Activated T-helper 2 cell treated with anti-CD3 and anti-CD28 coated beads, Interferon-gamma antibody, Interleukin-2, Interleukin-4, amounts not matched to agents 10 μg/mL and 5 μg/mL and 100 μg/mL, durations not matched to agents 14 hours and 24 hours and 36 hours (primary cell): ENCODE data around the gene C1QTNF9. TPM values are rescaled to one million over a fixed set of nuclear protein-coding genes. Genes with fewer than 3 reads are reported as not detected.

ENCODE experiments used
- DNase-seq: peaks from one replicate; pipeline ENCODE4 v3.0.0; 2021; ENCODE audit warnings: low spot score
- H3K27ac Mint-ChIP-seq: one replicate; pipeline ENCODE4 v1.8.0; 2021; ENCODE audit warnings: mixed read lengths
- H3K27me3 Mint-ChIP-seq: one replicate; pipeline ENCODE4 v1.8.0; 2021; ENCODE audit warnings: low read depth, mixed read lengths
- H3K36me3 Mint-ChIP-seq: one replicate; pipeline ENCODE4 v1.8.0; 2021; ENCODE audit warnings: low read depth, mixed read lengths
- H3K4me1 Mint-ChIP-seq: one replicate; pipeline ENCODE4 v1.8.0; 2021; ENCODE audit warnings: low read depth, mixed read lengths
- H3K4me3 Mint-ChIP-seq: one replicate; pipeline ENCODE4 v1.8.0; 2021; ENCODE audit warnings: low read depth, mild to moderate bottlenecking, moderate library complexity, mixed read lengths
- H3K9me3 Mint-ChIP-seq: one replicate; pipeline ENCODE4 v1.8.0; 2021; ENCODE audit warnings: mixed read lengths
- intact Hi-C: fragments of 100-400 bp; cut with micrococcal nuclease; formaldehyde crosslinking; loops from one replicate; pipeline ENCODE4 v1.15.1; 2023
- total RNA-seq: library from RNA; stranded (reverse); gene quantifications from 2 replicates; pipeline ENCODE4 v1.2.3, GENCODE V29; 2022

Gene C1QTNF9
- total RNA-seq, 1 donor from 2014 or later, result not detected

DNA sequence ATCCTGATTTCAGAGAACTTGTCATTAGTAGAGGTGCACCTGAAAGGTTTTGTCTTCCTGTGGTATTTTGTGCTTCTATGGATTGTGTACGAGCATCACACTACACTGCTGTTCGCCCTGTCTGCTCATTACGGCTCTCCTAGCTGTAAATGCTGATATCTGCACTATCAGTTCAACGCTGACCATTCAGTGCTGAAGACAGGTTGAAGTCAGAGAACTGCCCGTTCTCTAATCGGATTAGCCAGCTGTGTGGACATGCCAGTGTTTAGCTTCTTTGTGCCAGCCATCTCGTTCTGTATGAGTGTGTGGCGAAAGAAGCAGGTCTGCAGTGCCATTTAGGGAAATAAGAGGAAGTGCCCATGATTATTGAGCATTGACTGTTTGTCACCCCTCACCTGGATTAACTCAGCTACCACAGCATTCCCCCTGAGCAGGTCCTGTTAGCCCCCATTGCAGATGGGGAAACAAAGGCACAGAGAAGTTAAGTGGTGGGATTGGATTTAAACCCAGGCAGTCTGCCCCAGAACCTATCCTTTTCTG is 21.6 kb upstream of the C1QTNF9 start:
- intact Hi-C loops, result no loop called here
- H3K27me3 Mint-ChIP-seq, result no peaks in the 10 kb centered on the region
- H3K4me1 Mint-ChIP-seq, result no peaks in the 10 kb centered on the region
- no peak overlapping the region for H3K27ac Mint-ChIP-seq
- H3K4me3 Mint-ChIP-seq, result no peak overlapping the region
- peaks cover 82% of the 10 kb centered on the region for H3K36me3 Mint-ChIP-seq
- no peak for DNase-seq
- H3K9me3 Mint-ChIP-seq, result no peaks in the 10 kb centered on the region

DNA sequence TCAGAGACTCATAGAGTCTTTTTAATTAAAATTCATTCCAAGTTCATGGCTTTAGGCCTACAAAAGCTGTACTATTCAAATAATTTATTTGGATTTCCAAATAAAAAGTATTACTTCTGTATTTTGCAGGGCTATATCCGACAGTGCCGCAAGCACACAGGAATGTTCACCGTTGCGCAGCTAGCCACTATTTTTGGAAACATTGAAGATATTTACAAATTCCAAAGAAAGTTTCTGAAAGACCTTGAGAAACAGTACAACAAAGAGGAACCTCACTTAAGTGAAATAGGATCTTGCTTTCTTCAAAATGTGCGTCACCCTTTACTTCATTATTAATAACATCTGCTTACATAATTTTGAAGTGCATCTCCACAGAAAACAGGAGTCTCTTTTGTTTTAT is 20.5 kb upstream of the C1QTNF9 start:
- Mint-ChIP-seq H3K4me3 (no peak overlapping the region), H3K36me3 (peaks cover 81% of the 10 kb centered on the region), H3K4me1 (no peaks in the 10 kb centered on the region), H3K9me3 (no peaks in the 10 kb centered on the region), H3K27ac (no peak overlapping the region), H3K27me3 (no peaks in the 10 kb centered on the region)
- no peak for DNase-seq
- intact Hi-C loops, result no loop called here

DNA sequence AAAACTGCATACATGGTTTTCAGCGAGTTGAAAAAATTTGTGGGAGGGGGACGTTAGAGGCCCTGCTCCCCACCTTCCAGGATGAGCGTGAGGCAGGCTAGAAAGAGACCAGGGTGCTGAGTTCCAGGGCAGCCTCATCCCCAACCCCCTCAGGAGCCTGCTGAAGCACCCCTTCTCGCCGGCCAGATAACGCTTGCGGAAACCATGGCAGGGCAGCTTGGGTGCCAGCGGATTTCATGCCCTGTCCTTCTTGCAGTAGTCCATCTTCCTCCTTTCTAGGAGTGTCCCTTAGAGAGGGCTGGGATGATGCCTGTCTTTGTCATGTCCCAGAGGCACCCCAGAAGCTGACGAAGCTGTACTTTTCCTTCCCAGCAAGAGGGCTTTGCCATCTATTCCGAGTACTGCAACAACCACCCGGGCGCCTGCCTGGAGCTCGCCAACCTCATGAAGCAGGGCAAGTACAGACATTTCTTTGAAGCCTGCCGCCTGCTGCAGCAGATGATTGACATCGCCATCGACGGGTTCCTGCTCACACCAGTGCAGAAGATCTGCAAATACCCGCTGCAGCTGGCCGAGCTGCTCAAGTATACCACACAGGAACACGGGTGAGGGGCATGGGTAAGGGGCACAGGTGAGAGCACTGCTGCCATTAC is 19.0 kb upstream of the C1QTNF9 start:
- intact Hi-C loops, result no loop called here
- Mint-ChIP-seq H3K27ac (no peak overlapping the region), H3K27me3 (no peaks in the 10 kb centered on the region), H3K4me3 (no peak overlapping the region), H3K9me3 (no peaks in the 10 kb centered on the region), H3K36me3 (peaks cover 83% of the 10 kb centered on the region), H3K4me1 (no peaks in the 10 kb centered on the region)
- DNase-seq, result no peak

DNA sequence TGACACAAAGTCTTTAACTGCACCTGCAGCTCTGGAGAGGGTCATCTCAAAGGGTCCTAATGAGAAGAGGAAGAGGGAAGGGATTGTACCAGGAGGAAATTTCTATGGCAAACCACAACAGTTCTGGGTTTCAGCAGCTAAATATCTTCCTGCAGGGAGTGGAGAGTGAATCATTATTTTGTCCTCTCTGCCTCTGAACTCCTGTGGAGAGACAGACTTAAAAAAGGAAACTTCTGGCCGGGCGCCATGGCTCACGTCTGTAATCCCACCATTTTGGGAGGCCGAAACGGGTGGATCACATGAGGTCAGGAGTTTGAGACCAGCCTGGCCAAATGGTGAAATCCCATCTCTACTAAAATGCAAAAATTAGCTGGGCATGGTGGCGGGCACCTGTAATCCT is 16.9 kb upstream of the C1QTNF9 start:
- intact Hi-C loops, result no loop called here
- Mint-ChIP-seq H3K9me3 (no peaks in the 10 kb centered on the region), H3K4me1 (no peaks in the 10 kb centered on the region), H3K27me3 (no peaks in the 10 kb centered on the region), H3K36me3 (peaks cover 84% of the 10 kb centered on the region), H3K27ac (no peak overlapping the region), H3K4me3 (no peak overlapping the region)
- no peak for DNase-seq

DNA sequence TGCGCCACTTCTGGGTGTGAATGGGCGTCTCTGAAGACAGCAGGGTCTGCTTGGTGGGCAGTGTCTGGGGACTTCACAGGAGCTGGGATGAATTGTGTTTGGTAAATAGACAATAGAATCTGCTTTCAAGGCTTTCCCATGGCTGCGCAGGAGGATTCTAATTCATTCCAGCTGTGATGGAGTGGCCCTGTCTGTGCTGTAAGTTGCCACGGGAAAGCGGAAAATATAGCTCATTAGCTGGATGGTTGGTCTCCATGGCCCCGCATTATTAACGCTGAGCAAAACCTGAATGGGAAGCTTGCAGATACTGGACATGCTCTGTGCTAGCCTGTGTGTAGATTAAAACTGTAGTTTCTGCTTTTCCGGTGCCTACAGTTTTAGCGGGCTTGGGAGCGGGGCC is 15.6 kb upstream of the C1QTNF9 start:
- H3K27ac Mint-ChIP-seq, result no peak overlapping the region
- peaks cover 81% of the 10 kb centered on the region for H3K36me3 Mint-ChIP-seq
- intact Hi-C loops, result no loop called here
- no peaks in the 10 kb centered on the region for H3K9me3 Mint-ChIP-seq
- H3K27me3 Mint-ChIP-seq, result no peaks in the 10 kb centered on the region
- DNase-seq, result no peak
- H3K4me1 Mint-ChIP-seq, result no peaks in the 10 kb centered on the region
- H3K4me3 Mint-ChIP-seq, result no peak overlapping the region

DNA sequence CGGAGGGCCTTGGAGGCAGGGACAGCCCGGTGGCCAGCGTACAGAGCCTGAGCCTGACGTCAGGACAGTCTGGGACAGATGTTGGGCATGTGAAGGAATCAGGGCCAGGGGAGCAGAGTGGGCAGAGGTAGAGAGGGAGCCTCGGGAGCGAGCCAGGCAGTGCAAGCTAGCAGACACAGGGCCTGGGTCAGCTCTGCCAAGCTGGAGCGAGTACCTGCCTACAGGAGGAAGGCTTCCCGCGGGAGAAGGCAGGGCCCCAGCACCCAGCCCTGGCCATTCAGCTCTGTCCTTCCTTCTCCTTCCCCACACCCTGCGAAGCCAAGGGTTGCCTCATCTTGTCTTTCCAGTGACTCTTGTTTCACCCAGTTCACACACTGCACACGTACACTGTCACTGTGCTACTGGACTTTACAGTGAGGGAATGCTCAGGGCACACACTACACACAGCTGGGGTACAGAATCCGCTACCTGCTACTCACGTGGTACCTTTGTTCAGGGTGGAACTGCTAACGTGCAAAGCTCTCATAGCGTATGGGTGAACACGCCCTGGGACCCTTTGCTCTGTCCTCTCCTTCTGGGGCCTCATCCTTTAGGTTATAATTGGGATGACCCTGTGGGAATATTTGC is 9.8 kb upstream of the C1QTNF9 start:
- H3K4me1 Mint-ChIP-seq, result no peaks in the 10 kb centered on the region
- H3K9me3 Mint-ChIP-seq, result no peaks in the 10 kb centered on the region
- no peaks in the 10 kb centered on the region for H3K27me3 Mint-ChIP-seq
- no peak overlapping the region for H3K27ac Mint-ChIP-seq
- intact Hi-C loops, result no loop called here
- peaks cover 88% of the 10 kb centered on the region for H3K36me3 Mint-ChIP-seq
- no peak overlapping the region for H3K4me3 Mint-ChIP-seq
- no peak for DNase-seq

DNA sequence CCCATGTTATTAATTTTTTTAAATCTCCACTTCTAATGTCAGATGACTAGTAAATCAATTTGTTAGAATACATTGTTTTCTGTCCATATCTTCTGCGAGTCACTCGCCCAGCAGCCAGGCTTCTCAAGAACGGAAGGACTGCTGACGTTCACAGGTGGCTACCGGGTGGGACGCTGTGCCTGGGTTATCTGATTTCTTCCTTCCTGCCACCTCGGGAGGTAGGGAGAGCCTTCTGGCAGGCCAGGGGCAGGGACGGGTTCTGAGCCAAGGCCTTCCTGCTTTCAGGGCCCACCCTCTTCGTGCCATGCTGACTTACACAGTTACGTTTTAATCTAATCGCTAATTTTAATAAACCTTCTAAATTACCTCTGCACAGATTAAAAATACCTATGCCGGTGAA is 7.9 kb upstream of the C1QTNF9 start:
- no peak overlapping the region for H3K4me3 Mint-ChIP-seq
- no peak overlapping the region for H3K27ac Mint-ChIP-seq
- no peaks in the 10 kb centered on the region for H3K27me3 Mint-ChIP-seq
- intact Hi-C loops, result no loop called here
- DNase-seq, result no peak
- no peaks in the 10 kb centered on the region for H3K9me3 Mint-ChIP-seq
- no peaks in the 10 kb centered on the region for H3K4me1 Mint-ChIP-seq
- H3K36me3 Mint-ChIP-seq, result peaks cover 83% of the 10 kb centered on the region

DNA sequence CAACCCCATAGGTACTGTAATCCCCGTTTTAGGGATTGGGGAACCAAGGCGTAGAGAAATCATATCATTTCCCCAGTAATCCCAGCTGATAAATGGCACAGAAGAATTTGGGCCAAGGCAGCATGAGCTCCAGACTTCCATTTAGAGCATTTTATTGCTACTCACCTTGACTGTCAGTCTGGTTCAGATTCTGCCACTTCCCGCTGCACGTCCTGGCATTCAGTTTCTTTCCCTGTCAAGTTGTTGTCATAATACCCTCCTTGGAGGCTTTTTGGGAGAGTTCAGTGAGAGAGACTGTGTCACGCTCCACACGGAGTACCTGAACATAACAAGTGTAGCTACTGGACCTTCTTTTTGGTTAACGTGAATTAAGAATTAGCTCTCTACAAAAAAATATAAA is 7.5 kb upstream of the C1QTNF9 start:
- H3K4me1 Mint-ChIP-seq, result no peaks in the 10 kb centered on the region
- H3K9me3 Mint-ChIP-seq, result no peaks in the 10 kb centered on the region
- no peak for DNase-seq
- peaks cover 78% of the 10 kb centered on the region for H3K36me3 Mint-ChIP-seq
- H3K4me3 Mint-ChIP-seq, result no peak overlapping the region
- intact Hi-C loops, result no loop called here
- no peak overlapping the region for H3K27ac Mint-ChIP-seq
- no peaks in the 10 kb centered on the region for H3K27me3 Mint-ChIP-seq

DNA sequence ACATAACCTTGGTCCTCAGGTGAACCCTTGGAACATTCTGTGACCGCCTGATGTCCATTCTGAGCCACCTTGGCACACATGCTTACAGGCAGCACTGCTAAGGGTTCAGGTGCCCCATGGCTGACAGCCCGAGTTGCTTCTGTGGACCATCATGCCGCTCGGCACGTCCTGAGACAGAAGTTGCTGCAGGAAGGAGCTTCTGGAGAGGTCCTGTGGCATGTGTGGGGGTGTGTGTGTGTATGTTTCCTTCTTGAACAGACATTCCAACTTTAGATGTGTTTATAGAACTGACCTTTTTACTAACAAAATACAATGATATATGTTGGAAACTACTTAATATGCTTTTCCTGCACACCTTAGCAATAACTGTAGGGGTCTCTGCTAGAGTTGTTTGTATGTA is 4.8 kb upstream of the C1QTNF9 start:
- H3K4me1 Mint-ChIP-seq, result no peaks in the 10 kb centered on the region
- no peaks in the 10 kb centered on the region for H3K9me3 Mint-ChIP-seq
- H3K27ac Mint-ChIP-seq, result no peak overlapping the region
- H3K4me3 Mint-ChIP-seq, result no peak overlapping the region
- intact Hi-C loops, result no loop called here
- no peak for DNase-seq
- H3K36me3 Mint-ChIP-seq, result peaks cover 56% of the 10 kb centered on the region
- no peaks in the 10 kb centered on the region for H3K27me3 Mint-ChIP-seq

DNA sequence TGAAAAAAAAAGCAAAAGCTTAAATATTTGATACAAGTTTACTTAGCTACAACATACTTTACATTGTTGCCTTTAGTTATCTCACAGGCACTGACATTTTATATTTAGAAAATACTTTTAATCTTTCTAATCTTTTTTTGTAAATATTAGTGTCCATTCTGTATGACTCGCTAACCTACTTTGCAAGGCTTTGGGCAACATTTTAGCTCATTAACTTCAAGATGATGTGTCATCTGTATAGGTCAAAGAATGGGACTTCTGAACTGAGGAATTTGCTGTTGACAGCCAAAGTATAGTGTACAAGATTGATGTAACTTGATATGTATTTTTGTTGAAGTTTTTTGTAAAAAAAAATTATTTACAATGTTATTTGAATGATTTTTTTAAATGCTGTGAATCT is 2.7 kb upstream of the C1QTNF9 start:
- intact Hi-C loops, result no loop called here
- Mint-ChIP-seq H3K27ac (no peak overlapping the region), H3K4me3 (no peak overlapping the region), H3K9me3 (no peaks in the 10 kb centered on the region), H3K4me1 (no peaks in the 10 kb centered on the region), H3K36me3 (peaks cover 38% of the 10 kb centered on the region), H3K27me3 (no peaks in the 10 kb centered on the region)
- DNase-seq, result no peak

DNA sequence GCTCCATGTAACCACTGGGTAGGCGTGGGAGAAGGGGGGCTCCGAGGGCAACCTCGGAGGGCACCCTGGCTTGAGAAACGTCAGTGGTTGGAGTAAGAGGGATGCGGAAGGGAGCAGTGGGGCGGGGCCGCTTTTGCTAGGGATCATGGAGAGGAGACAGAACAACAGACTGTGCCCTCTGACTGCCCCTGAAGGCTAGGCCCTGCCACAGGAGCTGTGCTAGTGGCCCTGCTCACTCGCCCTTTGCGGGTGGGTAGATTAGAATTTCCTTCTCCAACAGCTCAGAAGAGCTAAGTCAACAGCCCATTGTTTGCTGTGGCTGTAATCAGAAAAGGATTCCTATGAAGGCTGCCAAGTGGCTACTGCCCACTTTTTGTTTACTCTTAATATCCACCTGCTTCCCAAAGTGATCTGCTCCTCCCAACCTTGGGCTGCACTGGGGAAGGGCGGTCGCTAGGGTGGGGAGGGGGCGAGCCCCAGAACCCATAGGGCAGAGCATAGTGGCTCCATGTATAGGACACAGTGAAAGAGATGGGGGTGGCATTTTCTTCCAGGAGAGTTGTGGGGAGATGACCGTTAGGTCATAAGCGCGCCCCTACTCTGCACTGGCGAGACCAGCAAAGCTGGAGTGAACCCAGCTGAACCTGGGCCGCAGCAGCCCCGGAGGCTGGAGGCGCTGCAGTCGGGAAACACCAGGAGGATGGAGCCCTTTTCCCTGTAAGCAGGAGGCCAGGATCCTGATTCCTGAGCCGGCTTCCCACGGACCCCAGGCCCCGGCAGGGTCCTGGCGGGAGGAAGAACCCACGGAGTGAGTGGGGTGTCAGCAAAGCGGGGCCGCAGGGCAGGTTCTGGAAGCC is 1.9 kb upstream of the C1QTNF9 start:
- peaks cover 32% of the 10 kb centered on the region for H3K36me3 Mint-ChIP-seq
- no peak overlapping the region for H3K4me3 Mint-ChIP-seq
- intact Hi-C loops, result no loop called here
- H3K27ac Mint-ChIP-seq, result no peak overlapping the region
- H3K27me3 Mint-ChIP-seq, result no peaks in the 10 kb centered on the region
- no peak for DNase-seq
- H3K4me1 Mint-ChIP-seq, result no peaks in the 10 kb centered on the region
- H3K9me3 Mint-ChIP-seq, result no peaks in the 10 kb centered on the region

DNA sequence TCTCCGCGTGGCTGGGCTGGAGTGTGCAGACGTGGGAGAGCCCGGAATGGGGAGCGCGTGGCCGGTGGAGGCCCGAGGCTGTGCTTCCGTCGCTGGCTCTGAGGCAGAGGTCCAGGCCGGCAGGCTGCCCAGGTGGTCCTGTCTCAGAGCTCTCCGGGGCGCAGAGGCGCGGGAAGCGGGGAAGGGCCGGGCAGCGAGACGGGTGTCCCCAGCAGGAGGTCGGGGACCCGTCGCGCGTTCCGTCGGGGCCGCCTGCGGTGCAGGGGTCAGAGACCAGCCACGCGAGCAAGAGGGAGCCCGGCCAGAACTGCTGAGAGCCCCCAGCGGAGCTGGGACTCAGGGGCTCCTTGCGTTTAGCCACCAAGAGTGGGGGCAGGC is 1.3 kb upstream of the C1QTNF9 start:
- peaks cover 25% of the 10 kb centered on the region for H3K36me3 Mint-ChIP-seq
- no peak overlapping the region for H3K27ac Mint-ChIP-seq
- no peak overlapping the region for H3K4me3 Mint-ChIP-seq
- H3K9me3 Mint-ChIP-seq, result no peaks in the 10 kb centered on the region
- DNase-seq, result no peak
- no peaks in the 10 kb centered on the region for H3K27me3 Mint-ChIP-seq
- H3K4me1 Mint-ChIP-seq, result no peaks in the 10 kb centered on the region
- intact Hi-C loops, result no loop called here

DNA sequence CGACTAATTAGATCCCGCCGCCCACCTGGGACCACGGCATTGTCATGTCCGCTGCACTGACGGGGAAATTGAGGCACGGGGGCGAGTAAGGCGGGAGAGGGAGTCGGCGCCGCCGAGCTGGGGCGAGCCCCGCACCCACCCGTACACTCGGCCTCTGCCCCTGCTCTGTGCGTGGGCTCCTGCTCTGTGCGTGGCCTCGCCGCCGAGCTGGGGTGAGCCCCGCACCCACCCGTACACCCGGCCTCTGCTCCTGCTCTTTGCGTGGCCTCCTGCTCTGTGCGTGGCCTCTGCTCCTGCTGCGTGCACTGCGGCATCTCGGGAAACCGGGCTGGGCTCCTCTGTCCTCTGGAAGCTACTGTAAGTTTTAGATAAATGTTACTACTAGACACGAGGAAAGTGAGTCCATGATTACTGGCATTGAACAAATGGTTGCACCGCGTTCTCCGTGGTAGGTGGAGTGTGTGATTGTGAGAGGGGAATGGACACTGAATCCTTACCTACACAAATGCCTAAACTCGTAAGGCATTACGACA is 826 bp upstream of the C1QTNF9 start:
- Mint-ChIP-seq H3K9me3 (no peaks in the 10 kb centered on the region), H3K27me3 (no peaks in the 10 kb centered on the region), H3K36me3 (peaks cover 20% of the 10 kb centered on the region), H3K4me3 (no peak overlapping the region), H3K4me1 (no peaks in the 10 kb centered on the region), H3K27ac (no peak overlapping the region)
- DNase-seq, result no peak
- intact Hi-C loops, result no loop called here
